ENCODE data around the gene CCDC77.

The CCDC77 gene

DNA sequence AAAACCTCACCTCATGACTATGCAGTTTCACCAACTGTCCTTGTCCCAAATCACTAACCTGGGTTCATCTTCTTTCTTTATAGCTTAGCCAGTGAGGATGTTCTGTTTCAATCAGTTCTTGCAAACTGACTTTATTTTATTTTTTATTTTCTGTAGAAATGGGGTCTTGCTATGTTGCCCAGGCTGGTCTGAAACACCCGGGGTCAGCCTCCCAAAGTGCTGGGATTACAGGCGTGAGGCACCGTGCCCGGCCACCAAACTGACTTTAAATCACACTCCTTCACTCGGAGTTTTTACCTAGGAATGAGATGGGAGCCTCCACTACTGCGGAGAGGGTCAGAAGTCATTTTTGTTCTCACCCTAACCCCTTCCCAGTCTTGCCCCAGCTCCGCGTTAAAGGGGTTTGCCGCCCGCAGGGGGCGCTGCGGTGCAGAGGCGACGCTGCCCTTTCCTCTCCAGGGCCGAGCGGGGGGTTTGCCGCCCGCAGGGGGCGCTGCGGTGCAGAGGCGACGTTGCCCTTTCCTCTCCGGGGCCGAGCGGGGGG, 51.3 kb downstream of the CCDC77 start:
- peak in 1 of 2 donors; percentile 55 for DNase-seq (ENCODE audit: low read depth in 1 of 2, low spot score in 1 of 2)

GRCh38 chr12:454833-455232, 53.4 kb downstream of the CCDC77 start:
- DNase-seq (ENCODE audit: low read depth in 1 of 2, low spot score in 1 of 2) = no peak

GRCh38 chr12:455821-456220, 54.4 kb downstream of the CCDC77 start:
- DNase-seq (ENCODE audit: low read depth in 1 of 2, low spot score in 1 of 2) = no peak

DNA sequence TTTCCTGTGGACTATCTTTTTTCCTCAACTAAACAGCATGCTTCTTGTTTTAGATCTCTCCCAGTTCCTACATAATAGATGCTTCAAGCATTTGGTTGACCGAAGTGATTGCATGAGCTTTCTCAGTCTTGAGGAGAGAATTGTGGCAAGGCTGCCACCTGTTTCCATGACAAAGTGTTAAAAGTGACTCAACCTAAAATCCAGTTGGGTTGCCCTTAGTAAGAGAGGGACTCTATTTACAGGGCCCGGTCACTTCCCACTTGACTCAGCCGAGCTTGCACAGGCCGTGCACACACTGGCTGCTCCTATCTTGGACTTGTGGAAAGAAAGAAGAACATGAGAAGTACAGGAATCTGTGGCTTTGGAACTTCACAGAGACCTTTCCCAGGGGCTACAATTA, 56.2 kb downstream of the CCDC77 start:
- DNase-seq (ENCODE audit: low read depth in 1 of 2, low spot score in 1 of 2) = no peak

GRCh38 chr12:459050-459429, 57.6 kb downstream of the CCDC77 start:
- no peak for DNase-seq (ENCODE audit: low read depth in 1 of 2, low spot score in 1 of 2)

DNA sequence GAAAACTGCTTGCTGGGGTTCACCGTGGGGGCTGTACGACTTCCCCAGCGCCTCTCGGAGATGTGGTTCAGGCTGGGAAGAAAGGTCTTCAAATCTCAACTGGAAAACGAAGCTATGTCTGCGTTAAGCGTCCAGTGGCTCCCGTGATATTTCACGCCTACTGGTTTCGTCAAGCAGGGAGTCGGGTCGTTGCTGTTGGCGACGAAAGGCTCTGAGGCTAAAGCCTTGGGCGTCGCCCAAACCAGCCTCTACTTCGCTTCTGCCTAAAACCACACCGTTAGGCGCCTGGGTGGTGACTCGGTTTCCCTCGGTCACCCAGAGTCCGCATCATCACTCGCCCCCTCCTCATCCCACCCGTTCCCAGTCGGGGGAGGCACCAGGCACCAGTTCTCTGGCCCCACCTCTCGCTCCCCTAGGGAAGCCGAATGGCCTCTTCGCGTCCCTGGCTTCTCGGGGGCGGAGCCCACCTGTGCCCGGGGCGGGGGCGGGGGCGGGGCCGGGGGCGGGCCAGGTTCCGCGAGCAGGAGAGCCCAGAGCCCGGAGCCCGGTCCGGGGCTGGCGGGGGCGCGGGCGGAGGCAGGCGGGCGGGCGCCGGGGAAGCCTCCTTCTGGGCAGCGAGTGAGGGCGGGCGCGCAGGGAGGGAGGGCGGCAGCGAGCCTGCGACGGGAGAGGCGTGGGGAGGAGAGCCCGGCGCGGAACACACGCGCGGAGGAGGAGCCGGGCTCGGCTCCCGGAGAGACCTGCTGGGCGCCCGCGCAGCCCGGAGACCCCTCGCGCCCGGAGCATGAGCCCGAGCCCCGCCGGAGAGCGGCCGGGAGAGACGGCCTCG, 58.2 kb downstream of the CCDC77 start, which contains the start of gene B4GALNT3:
TSS of gene B4GALNT3 (plus strand) at position 510 of the 829 bp plus-strand sequence. CDS start 438 bp downstream, outside the sequence.
- peak in 1 of 2 donors; percentile 28 for DNase-seq (ENCODE audit: low read depth in 1 of 2, low spot score in 1 of 2)

- DNase-seq (ENCODE audit: low read depth in 1 of 2, low spot score in 1 of 2) = peak in 1 of 2 donors; percentile 18
Measured at GRCh38 chr12:460261-461230, 59.1 kb downstream of the CCDC77 start.

GRCh38 chr12:461425-461824, 60.0 kb downstream of the CCDC77 start:
- no peak for DNase-seq (ENCODE audit: low read depth in 1 of 2, low spot score in 1 of 2)

DNA sequence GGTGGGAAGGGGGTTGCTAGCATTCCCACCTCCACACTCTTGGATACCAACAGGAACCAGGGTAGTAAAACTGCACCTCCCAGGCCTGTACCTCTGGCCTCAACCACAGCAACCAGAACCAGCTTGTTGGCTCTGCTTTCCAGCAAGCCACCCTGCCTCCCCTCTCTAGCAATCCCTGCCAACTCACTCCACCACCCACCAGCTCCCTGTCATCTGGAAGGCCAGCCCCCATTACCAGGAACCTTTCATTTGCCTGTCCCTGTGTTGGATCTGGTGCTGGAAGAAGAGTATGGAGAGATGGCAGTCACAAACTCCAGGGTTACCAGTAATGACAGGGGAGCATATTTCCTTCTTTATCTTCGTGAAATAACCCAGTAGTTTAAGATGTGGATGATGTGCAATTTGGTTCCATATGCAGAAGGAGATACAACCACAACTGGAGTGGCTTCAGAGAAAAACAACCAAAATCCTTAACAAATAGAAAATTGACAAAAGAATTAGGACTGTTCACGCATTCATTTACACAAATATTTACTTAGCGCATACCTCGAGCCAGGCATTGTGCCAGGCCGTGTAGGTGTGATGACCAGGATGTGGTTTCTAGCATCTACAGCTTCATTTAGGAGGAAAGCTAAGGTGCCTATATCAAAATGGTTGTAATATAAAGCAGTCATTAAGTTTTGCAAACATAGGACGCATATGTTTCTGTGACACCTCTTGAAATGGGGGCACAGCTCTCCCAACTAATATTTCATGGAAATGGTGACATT, 61.7 kb downstream of the CCDC77 start:
- DNase-seq (ENCODE audit: low read depth in 1 of 2, low spot score in 1 of 2) = no peak

DNA sequence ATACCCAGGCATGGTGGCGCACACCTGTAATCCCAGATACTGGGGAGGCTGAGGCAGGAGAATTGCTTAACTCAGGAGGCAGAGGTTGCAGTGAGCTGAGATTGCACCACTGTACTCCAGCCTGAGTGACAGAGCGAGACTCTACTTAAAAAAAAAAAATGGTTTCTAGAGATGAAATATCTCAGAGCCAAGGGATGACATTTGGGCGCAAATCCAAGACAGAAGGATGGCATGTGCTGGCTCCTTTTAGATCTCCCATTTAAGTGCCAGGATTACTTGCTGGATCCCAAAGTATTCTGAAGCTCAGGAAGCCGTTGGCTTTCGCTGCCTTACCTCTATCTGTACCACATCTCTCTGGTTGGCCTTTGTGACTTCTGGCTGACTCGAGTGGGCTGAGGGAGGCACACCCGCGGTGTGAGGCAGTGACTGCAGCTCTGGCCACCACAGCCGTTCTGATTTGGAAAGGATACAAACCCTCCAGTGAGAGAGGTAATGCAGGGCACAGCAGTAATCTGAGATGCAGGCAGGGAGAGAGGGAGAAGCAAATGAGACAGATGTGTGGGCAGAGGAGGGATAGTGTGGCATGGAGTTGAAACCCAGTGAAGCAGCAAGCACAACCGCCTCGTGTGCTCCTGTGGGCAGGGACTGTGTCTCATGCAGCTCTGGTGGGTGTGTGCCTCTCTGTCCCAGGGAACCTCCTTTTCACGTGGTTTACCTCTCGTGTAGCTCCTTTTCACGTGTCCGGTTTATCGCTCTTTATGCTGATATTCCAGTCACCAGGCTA, 63.2 kb downstream of the CCDC77 start:
- DNase-seq (ENCODE audit: low read depth in 1 of 2, low spot score in 1 of 2) = no peak

DNA sequence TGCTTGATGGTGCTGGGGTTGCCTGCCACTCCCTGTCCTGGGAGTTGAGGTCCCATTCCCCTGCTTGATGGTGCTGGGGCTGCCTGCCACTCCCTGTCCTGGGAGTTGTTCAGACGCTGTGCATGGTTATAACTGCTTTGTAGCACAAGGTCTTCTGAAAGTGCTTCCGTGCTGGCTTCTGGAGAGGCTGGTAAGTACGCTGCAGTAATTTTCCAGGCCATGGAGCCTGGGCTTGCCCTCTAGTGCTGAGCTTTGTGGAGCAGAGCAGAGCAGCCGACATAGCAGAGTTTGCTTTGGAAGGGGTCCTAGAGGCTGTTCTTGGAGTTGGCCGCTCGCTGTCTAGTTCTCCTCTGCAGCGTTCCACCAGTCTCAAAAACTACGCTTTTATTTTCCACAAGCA, 64.6 kb downstream of the CCDC77 start:
- no peak for DNase-seq (ENCODE audit: low read depth in 1 of 2, low spot score in 1 of 2)

GRCh38 chr12:466762-467161, 65.3 kb downstream of the CCDC77 start:
- DNase-seq (ENCODE audit: low read depth in 1 of 2, low spot score in 1 of 2) = no peak

- DNase-seq (ENCODE audit: low read depth in 1 of 2, low spot score in 1 of 2) = no peak
Measured at GRCh38 chr12:467591-467990, 66.1 kb downstream of the CCDC77 start.

- no peak for DNase-seq (ENCODE audit: low read depth in 1 of 2, low spot score in 1 of 2)
Measured at GRCh38 chr12:468671-469389, 67.4 kb downstream of the CCDC77 start.

DNA sequence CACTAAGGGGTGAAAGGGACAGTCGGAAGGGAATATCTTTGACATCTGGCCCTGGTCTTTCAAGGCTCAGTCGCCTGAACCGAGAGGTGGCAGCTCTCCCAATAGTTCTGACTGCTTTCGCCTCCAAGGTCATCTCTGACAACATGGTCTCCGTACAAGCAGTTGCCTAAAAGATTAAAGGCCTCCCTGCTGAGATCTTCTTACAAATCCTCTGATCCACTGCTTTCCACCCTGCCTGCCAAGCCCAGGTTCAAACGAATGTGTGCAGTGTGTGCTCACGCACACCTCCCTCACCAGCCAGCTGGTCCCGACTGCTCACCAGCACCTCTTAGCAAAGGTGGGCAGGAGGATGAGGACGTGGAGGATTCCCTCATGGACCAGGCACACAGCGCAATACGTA, 68.7 kb downstream of the CCDC77 start:
- no peak for DNase-seq (ENCODE audit: low read depth in 1 of 2, low spot score in 1 of 2)

- no peak for DNase-seq (ENCODE audit: low read depth in 1 of 2, low spot score in 1 of 2)
Measured at GRCh38 chr12:473198-473597, 71.8 kb downstream of the CCDC77 start.

DNA sequence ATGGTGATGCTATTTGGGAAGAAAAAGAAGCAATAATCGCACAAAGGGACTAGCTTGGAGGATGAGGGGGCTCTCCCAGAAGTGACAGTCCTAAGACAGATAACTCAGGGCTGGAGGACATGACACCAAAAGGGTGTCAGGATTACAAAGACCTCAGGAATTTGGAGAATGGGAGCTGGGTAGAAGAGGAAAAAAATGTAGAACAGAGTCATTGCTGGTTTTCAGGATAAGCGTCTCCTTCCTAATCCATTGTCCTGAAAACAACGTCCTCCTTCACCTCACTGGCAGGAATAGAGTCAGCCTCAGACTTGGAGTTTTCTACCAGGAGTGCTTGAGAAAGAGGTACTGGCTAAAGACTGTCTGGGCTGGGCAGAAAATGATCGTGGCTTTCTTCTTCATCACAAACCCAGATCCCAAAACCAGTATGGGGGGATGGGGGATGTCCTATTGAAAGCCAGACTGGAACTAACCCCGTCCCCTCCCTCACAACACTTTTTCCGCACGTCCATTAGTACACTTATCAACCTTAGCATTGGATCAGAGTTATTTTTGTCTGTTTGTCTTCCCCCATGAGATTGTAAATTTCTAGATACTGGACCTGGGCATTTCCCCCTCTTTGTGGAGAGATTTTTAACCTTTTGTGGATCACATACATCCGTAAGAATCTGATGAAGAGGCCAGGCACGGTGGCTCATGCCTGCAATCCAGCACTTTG, 72.6 kb downstream of the CCDC77 start:
- DNase-seq (ENCODE audit: low read depth in 1 of 2, low spot score in 1 of 2) = no peak

DNA sequence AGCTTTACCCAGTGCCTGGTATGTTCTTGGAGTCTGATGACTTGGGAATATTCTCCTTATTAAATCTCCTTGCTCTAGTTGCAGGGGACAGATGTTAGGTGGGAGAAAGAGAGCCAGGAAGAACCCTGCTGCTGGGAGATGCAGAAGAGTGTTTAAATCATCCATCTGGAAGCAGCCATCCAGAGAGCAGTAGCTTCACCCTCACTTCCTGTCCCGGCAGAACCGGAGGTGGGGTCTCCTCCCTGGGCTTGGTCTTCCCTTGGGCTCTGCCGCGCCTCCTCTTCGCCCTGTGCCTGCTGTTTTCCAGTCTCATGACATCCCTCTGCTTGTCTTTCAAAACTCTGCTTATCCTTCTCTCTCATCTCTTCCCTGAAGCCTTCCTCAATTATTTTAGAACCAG, 73.8 kb downstream of the CCDC77 start:
- no peak for DNase-seq (ENCODE audit: low read depth in 1 of 2, low spot score in 1 of 2)

- DNase-seq (ENCODE audit: low read depth in 1 of 2, low spot score in 1 of 2) = no peak
Measured at GRCh38 chr12:479161-479560, 77.7 kb downstream of the CCDC77 start.

Measured in activated T-helper 1 cell treated with anti-CD3 and anti-CD28 coated beads, Interleukin-2, amount 50 U/mL, for 16 hours (primary cell).